GM19351 (cell line): ENCODE data around the gene KIAA0513.

ENCODE experiments used
- ATAC-seq: cut with Tn5 transposase; IDR thresholded peaks from one replicate; pipeline ENCODE4 v1.9.1; 2021; ENCODE audit warnings: mild to moderate bottlenecking, moderate library complexity; ENCODE audit not compliant: unreplicated experiment

The KIAA0513 gene

DNA sequence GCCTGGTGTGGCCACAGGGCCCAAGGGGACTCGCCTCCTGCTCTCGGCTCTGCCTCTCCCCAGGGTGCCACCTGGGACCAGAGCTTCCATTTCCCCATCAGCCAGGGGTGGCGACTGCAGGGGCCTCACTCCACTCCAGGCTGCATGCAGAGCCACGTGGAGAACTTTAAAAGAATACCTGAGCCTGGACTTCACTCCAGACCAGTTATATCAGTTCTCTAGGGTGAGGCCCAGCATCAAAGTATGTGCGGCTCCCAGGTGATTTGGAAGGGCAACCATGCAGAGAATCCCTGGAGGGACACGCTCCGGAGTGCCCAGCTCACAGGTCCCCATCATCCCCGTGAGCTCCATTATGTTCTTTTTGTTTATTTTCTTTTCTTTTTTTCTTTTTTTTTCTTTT lies 39.8 kb downstream of the KIAA0513 start:
- no peak for ATAC-seq

DNA sequence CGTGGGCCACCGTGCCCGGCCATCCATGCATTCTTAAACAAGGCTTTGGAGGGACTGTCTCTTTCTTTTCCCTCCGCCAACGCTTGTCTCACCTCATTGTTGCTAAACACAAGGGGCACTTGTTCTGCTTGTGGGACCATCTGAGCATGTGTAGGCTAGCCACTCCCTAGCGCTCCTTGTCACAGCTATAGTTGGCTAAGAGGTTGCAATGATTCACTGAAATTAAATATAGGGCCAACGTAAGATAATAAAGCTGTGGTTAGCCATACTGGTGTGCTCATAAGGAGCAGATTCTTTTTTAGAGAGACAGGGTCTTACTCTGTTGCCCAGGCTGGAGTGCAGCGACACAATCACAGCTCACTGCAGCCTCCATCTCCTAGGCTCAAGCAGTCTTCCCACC lies 41.2 kb downstream of the KIAA0513 start:
- no peak for ATAC-seq

DNA sequence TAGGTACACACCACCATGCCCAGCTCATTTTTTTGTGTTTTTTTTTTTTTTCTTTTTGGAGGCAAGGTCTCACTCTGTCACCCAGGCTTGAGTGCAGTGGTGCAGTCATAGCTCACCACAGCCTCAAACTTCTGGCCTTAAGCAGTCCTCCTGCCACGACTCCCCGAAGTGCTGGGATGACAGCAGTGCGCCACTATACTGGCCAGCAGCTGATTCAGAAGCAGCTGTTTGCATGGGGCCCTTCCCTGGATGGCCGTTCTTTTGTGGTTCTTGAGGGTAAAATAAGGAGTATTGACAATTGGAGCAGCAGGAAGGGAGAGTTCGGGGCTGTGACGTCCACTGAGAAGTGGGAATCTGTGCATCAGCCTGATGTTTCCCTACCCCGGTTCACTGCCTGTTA lies 41.6 kb downstream of the KIAA0513 start:
- ATAC-seq: no peak

DNA sequence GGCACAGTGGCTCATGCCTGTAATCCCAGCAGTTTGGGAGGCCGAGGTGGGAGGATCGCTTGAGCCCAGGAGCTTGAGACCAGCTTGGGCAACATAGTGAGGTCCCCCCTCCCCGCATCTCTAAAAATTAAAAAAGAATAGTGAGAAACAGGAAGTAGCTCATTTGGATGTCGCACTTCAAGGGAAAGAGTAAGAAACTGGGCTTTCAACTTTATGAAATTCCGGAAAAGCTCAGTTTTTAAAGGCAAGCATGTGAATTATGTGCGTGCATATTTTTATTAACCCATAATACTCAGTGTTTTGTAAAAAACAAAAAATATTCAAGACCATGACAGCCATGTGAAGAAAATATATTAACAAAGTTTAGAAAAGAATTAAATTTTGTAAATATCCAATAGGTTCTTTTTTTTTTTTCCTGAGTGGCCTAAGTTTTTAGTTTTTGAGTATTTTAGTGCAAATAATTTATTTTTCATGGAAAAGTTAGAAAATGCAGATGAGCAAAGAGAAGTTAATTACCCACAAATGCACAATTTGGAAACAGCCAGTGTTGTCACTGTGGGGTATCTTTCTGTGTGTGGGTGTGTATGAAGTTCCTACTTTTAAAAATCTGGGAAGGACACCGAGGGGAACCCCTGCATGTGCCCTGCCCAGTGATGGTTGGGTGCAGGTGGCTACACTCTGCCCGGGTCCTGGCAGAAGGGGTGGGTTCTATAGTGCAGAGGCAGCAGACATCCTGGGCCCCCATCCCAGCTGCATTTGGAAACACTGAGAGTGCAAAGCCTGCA lies 44.7 kb downstream of the KIAA0513 start:
- ATAC-seq: no peak

DNA sequence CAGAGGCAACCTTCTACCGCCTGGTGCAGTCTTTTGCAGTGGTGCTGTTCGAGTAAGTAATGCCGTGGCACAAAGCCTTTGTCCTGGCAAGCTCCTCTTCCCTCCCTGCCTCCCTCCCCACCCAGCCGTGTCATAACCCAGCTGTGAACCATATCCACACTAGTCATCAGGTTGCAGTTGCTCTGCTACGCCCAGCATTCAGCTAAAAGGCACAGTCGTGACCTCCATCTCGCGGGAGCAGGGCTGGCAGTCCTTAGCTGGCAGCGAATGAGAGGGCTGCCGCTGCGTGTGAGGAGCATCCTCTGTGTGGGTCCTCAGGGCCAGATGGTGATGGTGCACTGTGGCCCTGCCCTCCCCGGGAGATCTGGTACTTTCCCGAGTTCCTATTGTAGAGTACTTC lies 45.4 kb downstream of the KIAA0513 start:
- no peak for ATAC-seq

DNA sequence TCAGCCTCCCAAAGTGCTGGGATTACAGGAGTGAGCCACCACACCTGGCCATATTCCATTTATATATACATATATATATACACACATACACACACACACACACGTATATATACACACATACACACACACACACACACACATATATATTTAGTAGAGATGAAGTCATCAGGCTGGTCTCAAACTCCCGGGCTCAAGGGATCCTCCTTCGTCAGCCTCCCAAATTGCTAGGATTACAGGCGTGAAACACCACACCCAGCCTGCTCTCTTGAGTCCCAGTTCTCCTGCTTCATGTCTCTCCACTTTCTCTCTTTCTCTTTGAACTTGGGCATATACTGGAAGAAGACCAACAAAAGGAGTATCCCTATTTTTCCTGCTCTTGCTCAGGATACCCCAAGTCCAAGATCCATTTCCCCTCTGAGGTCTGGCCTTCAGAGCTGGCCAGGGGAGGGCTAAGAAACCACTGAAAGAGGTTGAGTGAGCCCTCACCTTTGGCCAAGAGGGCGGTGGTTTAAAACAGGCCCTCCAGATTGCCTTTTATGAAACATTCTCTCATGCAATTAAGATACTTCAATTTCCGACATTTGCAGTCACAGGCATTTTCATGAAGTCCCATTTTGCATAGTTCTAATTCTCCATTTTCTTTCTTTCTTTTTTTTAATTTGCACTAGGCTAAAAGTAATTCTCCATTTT lies 46.8 kb downstream of the KIAA0513 start:
- no peak for ATAC-seq

DNA sequence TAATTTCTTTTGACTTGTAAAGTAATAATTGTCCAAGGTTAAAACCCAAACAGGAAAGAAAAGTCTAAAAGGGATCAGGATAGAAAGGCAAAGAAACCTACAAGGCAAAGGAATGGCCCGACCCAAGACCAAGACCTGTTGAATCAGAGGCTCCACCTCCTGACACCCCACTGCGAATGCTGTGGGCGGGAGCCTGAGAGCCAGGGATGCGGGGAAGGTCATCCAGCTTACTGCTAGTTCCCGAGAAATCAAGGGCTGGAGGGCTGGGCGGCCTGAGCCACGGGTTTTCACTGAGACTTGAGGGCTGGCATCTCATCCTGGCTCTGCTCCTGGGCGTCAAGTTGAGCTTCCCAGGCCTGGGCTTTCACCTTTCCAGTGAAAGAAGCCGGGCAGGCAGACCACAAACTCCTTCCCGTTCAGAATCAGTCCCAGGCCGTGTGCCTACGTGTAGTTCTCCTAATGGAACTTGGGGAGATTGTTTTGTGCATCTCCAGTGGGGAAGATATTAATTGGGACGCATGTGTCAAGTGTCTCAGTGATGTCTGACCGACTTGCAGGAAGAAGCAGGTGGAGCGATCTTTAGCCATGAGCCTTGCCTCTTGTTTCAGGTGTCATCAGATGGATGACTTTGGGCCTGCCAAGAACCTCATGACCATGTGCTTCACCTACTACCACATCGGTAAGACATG lies 47.8 kb downstream of the KIAA0513 start:
- ATAC-seq: no peak

DNA sequence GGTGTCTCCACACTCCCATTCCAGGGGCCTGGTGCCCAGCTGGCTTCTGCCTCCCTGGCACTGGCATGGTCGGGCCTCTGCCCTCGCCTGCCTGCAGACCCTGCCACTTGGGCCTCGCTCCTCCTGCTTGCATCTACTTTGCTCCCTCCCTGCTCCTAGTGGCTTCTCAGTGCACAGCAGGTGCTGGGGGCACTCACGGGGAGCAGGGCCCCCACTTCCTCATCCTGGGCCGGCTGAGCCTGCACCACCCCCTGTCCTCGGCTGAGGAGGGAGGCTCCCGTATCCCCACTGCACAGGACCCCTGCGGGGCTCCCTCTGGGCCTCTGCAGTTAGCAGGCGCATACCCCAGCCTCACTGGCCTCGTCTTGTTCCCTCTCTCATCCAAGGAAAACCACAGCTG lies 49.4 kb downstream of the KIAA0513 start:
- ATAC-seq: no peak

DNA sequence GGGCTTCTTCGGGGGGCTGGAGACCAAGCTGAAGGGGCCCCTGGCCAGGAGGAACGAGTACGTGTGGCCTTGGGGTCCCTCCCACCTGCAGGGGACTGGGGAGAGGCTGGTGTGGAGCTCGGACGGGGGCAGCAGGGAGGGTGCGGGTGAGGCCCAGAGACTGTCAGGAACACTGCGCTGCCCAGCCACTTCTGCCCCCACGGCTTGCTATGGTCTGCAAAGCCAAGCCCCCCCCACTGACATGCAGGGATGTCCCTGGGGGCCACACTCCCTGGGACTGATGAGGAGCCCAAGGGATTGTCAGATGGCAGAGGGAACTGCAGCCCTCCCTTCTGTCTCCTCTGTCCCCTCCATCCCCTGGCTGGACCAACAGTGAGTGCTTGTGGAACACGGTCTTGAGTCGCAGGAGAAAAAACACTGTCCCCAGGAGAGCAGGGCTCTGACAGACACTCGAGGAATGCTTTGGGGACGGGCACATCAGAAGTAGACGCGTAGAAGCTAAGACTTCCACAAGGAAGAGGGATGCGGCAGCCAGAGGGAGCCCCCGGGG lies 50.1 kb downstream of the KIAA0513 start:
- ATAC-seq: no peak

DNA sequence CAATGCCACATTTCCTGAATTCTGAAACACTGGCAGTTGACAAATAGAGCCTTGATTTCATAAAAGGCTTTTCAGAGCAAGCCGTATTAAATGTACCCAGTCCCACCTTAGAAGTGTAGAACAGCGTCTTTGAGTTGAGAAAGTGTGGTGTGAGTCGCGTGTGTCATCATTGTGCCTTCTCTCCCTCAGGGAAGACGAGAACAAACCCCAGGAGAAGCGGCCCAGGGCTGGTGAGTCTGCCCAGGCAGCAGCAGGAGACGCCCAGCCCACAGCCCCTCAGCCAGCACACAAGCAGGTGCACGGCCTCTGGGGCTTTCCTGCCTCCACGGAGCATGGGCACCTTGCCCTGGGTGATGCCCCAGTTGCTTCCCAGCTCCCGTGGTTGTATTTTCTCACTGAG lies 50.6 kb downstream of the KIAA0513 start:
- ATAC-seq: no peak

DNA sequence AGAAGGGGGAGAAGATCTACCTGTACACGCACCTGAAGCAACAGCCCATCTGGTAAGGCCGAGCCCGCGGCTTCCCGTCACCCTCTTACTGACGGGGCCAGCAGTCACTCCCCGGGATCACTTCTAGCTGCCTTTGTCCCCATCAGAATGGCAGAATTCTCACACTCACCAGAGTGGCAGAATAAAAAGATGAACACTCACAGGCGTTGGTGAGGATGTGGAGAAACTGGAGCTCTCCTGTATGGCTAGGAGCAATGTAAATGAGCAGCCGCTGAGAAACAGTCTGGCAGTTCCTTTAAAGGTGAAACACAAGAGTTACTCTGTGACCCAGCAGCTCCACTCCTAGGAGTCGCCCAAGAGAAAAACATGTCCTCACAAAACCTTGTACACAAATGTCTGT lies 51.4 kb downstream of the KIAA0513 start:
- ATAC-seq: no peak

DNA sequence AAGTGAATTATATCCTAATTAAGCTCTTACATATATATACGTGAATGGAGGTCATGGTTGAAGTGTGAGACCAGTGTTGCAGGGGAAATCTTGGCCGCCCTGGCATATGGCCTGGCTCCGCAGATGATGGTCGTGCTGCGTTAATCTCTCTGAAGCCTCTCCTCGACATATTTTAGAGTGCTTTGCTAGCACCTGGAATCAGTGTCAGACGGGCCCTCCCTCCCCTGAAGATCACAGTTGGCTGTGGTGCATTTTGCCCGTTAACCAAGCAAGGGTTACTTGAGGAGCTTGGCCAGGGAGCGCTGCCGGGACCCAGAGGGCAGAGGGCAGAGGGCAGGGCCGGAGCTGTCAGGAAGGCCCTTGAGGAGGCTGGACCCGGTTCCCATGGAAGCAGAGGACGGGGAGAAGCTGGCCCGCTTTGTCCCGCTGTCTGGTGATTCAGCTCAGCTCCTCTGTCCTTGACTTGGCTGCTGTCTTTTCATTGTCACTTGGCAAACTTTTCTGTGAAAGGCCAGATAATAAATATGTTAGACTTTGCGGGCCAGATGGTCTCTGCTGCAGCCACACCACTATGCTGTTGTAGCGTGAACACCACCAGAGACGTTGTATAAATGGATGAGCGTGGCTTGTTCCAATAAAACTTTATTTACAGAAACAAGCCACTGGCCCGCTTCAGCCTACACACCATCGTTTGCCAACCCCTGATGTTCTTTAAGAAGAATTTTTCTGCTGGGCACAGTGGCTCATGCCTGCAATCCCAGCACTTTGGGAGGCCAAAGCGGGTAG lies 52.4 kb downstream of the KIAA0513 start:
- no peak for ATAC-seq

DNA sequence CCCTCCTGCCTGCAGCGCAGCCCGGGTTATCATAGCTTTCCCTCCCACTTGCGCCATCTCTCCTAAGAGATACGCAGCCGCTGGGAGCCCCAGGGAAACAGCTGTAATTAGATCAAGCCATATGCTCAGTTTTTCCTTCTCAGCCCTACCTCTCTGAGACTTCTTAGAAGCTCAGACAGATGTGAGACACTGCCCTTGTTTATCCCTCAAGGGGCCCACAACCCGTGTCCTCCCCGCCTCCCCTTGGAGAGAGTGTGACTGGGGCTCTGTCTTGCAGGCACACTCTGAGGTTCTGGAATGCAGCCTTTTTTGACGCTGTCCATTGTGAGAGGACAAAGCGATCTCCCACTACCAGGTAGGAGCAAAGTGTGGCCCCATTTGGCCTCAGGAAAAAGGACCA lies 53.4 kb downstream of the KIAA0513 start:
- ATAC-seq: no peak

DNA sequence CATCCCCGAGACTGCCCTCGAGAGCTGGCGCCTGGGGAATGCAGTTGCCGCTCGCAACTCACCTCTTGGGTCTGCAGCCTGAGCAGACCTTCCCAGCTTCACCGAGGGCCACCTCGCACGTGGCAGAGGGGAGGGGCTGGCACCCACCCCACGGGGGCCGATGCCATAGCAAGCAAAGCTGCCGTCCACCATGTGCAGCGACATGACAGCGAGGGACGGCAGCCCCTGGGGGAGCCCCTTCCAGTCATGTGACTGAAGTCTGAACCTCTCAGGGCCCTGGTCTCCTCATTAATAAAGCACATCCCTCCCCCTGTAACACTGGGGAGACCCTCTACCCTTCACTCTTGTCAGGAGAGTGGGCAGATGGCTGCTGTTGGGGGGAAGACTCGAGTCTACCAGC lies 54.2 kb downstream of the KIAA0513 start:
- no peak for ATAC-seq

DNA sequence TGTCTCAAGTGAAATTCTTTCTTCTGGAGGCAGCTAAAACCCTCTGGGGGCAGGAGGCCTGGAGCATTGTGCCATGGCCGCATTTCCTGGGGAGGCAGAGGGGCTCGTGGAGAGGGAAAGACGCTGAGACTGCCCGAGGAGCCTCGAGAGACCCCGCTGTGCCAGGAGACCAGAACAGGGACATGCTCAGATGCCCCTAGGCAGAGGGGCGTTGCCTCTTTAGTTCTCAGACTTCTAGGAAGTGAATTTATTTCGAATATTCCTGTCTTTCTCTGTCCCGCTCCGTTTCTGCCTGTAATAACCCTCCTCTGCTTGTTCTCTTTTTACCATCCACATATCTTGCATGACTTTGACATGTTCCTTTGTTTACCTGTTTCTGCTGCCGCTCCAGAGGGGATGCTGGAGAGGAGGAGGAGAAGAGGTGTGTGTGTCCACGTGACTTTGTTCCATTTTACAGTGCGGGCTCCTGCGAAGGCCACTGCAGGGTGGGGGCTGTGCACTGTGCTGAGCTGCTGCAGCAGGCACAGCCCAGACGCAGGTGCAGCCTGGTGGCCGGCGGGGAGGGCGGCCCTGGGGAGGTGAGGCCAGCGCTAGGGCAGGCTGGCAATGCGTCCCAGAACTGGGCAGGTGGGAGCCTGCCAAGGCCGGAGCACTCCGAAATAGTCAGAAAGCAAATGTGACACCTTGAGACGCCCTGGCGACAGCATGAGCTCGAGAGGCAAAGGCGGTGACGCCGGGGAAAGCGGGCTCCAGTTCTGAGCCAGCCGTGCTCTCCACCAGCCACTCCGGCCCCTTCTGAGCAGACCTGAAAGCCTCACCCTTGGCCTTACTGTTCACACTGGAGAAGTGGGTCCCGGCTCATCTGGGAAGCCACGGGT lies 54.8 kb downstream of the KIAA0513 start:
- no peak for ATAC-seq

DNA sequence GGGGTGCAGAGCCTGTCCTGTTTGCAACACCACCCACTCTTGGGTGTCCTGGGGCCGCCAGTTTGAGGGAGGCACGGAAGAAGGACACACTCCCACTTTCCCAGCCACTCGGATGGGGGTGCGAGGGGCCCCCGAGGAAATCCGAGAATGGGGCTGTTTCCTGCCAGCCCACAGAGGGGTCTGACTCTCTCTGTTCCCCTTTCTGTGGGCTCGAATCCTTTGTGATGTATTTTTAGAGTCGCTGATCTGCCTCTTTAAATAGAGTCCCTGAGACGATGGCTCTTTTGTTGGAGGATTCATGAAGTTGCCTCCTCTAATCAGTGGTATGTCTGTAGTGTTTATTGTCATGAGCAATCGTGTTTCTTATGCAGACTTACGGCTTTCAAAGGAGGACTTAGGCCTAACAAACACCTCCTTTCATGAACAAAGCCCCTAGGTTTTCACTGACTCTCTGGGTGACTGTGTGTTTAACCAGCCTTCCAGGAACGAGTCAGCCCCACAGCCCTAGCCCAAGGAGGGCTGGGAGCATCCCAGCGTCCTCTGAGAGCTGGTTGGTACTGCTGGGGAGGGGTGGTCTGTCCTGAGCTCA lies 55.5 kb downstream of the KIAA0513 start:
- no peak for ATAC-seq

DNA sequence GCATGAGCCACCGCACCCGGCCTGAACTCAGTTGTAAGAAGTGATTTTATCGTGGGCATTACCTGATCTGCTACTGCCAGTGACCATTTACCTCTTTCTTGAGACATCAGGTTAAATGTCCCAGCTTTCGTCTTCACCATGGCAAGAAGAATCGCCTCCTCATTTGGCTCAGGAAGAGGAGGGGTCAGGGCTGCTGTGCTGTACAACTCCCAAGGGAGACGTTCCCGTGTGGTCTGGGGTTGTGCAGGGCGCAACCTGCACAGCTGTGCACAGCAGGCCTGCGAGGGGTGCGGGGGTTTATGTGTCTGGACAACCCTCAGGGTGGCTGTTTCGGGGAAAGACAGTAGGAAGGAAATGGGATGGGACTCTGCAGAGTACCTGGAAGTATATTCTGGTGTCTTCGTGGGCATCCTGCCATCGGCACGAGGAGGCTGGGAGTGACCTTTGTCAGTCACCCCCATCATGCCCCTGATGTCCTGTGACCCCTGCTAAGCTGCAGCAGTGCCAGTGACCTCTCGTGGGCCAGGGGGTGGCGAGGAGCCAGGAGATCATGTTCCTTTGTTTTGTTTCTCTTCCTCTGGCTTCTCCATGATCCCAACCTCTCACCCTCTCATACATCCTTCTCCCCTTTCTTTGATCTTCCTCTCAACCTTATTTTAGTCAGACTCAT lies 57.4 kb downstream of the KIAA0513 start:
- ATAC-seq: no peak

DNA sequence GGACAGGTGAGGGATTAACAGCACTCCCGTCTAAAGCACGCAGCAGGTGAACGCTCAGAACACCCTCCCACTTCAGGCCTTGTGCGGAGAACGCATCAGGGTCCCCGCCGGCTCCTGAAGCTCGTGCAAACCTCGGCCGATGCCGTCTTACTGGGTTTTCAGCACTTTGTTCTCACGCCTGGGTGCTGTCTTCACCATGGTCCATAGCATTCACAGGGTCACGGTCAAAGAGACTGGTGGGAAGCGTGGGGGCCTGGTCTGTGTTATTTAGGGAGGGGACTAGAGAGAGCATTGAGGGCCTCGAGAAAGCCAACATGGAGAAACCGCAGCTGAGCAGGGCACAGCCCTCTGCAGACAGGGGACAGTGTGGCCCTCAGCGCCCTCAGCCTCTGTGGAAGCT lies 58.1 kb downstream of the KIAA0513 start:
- ATAC-seq: no peak
